ENCODE results near the gene DNAJC30.
"Not testable (repeated sequence)": the region's sequence is repeated elsewhere in the genome, so short reads cannot be mapped to it uniquely, and the experiment has no call there.

Gene DNAJC30

GRCh38 chr7:73683056-73683787 is at the start of gene DNAJC30, which contains the start of gene BUD23:
Gene DNAJC30 (minus strand): TSS chr7:73683453. CDS start chr7:73683423, 30 bp downstream.
Gene BUD23 (plus strand): TSS chr7:73683597. CDS start chr7:73683626, 29 bp downstream.
- peak; percentile 96 to 98 (median 96) for DNase-seq

GRCh38 chr7:73732397-73732796 is 49.1 kb upstream of the DNAJC30 start:
- no peak for DNase-seq

GRCh38 chr7:73730485-73730884 is 47.2 kb upstream of the DNAJC30 start:
- DNase-seq = no peak

- no peak for DNase-seq
These were observed 45.3 kb upstream of the DNAJC30 start for GRCh38 chr7:73728551-73728950.

GRCh38 chr7:73727952-73728351 is 44.7 kb upstream of the DNAJC30 start:
- DNase-seq = no peak

- DNase-seq = no peak
These were observed 42.8 kb upstream of the DNAJC30 start for GRCh38 chr7:73726083-73726466.

- DNase-seq = no peak
These were observed 40.6 kb upstream of the DNAJC30 start for GRCh38 chr7:73723813-73724212.

- no peak for DNase-seq
These were observed 39.5 kb upstream of the DNAJC30 start for GRCh38 chr7:73722785-73723184.

- DNase-seq = not testable (repeated sequence)
These were observed 38.9 kb upstream of the DNAJC30 start for GRCh38 chr7:73722182-73722581.

- DNase-seq = no peak
These were observed 38.1 kb upstream of the DNAJC30 start for GRCh38 chr7:73721377-73721817.

- not testable (repeated sequence) for DNase-seq
These were observed 37.2 kb upstream of the DNAJC30 start for GRCh38 chr7:73720443-73720842.

GRCh38 chr7:73719806-73720169 is 36.5 kb upstream of the DNAJC30 start:
- no peak for DNase-seq

- peak; percentile 47 to 54 (median 51) for DNase-seq
These were observed 35.9 kb upstream of the DNAJC30 start, which contains the start of gene STX1A for GRCh38 chr7:73718905-73719805. Gene STX1A (minus strand): TSS chr7:73719669. CDS start chr7:73719631, 38 bp downstream.

GRCh38 chr7:73718438-73718881 is 35.2 kb upstream of the DNAJC30 start:
- no peak for DNase-seq

- peak; percentile 12 to 49 (median 32) for DNase-seq
These were observed 34.7 kb upstream of the DNAJC30 start for GRCh38 chr7:73717991-73718405.

GRCh38 chr7:73717025-73717807 is 34.0 kb upstream of the DNAJC30 start:
- no peak for DNase-seq

GRCh38 chr7:73716318-73716890 is 33.2 kb upstream of the DNAJC30 start:
- no peak for DNase-seq

- peak in 2 of 4 experiments; percentile 22 to 37 for DNase-seq
These were observed 32.5 kb upstream of the DNAJC30 start for GRCh38 chr7:73715648-73716317.

- DNase-seq = not testable (repeated sequence)
These were observed 30.1 kb upstream of the DNAJC30 start for GRCh38 chr7:73713319-73713718.

- no peak for DNase-seq
These were observed 29.5 kb upstream of the DNAJC30 start for GRCh38 chr7:73712773-73713172.

GRCh38 chr7:73708961-73709549 is 25.8 kb upstream of the DNAJC30 start:
- no peak for DNase-seq
